Central memory CD4-positive, alpha-beta T cell (primary cell): ENCODE results near the gene CTDNEP1.
"Not testable (repeated sequence)": the region's sequence is repeated elsewhere in the genome, so short reads cannot be mapped to it uniquely, and the experiment has no call there.

ENCODE experiments used
- DNase-seq: peaks from one replicate; pipeline ENCODE4 v3.0.0; 2022

The CTDNEP1 gene

GRCh38 chr17:7243838-7244237, 7.7 kb downstream of the CTDNEP1 start:
- not testable (repeated sequence) for DNase-seq

GRCh38 chr17:7243453-7243729, 8.1 kb downstream of the CTDNEP1 start:
- DNase-seq = no peak

GRCh38 chr17:7242717-7243452, 8.6 kb downstream of the CTDNEP1 start:
- DNase-seq = peak; percentile 92

GRCh38 chr17:7241783-7242716, 9.5 kb downstream of the CTDNEP1 start, which contains the start of gene GABARAP:
GABARAP (minus strand) TSS chr17:7242449; CDS start chr17:7242330, 119 bp downstream.
- DNase-seq = peak; percentile 85

- no peak for DNase-seq
Observed at GRCh38 chr17:7241090-7241733, 10.3 kb downstream of the CTDNEP1 start.

GRCh38 chr17:7240375-7240774, 11.2 kb downstream of the CTDNEP1 start:
- no peak for DNase-seq

GRCh38 chr17:7239091-7240027, 12.2 kb downstream of the CTDNEP1 start, which contains the start of gene PHF23:
PHF23 (minus strand) TSS chr17:7239457; CDS start chr17:7239279, 178 bp downstream.
- DNase-seq = peak; percentile 97

- DNase-seq = peak; percentile 30
Observed at GRCh38 chr17:7238420-7239090, 13.0 kb downstream of the CTDNEP1 start.

- DNase-seq = peak; percentile 66
Observed at GRCh38 chr17:7237761-7238419, 13.6 kb downstream of the CTDNEP1 start.

- no peak for DNase-seq
Observed at GRCh38 chr17:7237266-7237760, 14.2 kb downstream of the CTDNEP1 start.

GRCh38 chr17:7236808-7237207, 14.7 kb downstream of the CTDNEP1 start:
- no peak for DNase-seq

GRCh38 chr17:7235693-7236665, 15.6 kb downstream of the CTDNEP1 start:
- no peak for DNase-seq

- peak; percentile 93 for DNase-seq
Observed at GRCh38 chr17:7234083-7234951, 17.2 kb downstream of the CTDNEP1 start, which contains the start of gene DVL2. DVL2 (minus strand) TSS chr17:7234517; CDS start chr17:7234262, 255 bp downstream.

GRCh38 chr17:7233701-7234082, 17.8 kb downstream of the CTDNEP1 start:
- DNase-seq = no peak

GRCh38 chr17:7232114-7232513, 19.4 kb downstream of the CTDNEP1 start:
- no peak for DNase-seq

GRCh38 chr17:7229504-7229903, 22.0 kb downstream of the CTDNEP1 start:
- no peak for DNase-seq

GRCh38 chr17:7228920-7229319, 22.6 kb downstream of the CTDNEP1 start:
- DNase-seq = no peak
